GM06990 (cell line): ENCODE results near the gene PMFBP1.

ENCODE experiments used
- DNase-seq: peaks from one replicate; pipeline ENCODE4 v3.0.0-alpha.2; 2011; ENCODE audit not compliant: insufficient read length; ENCODE audit errors: extremely low read depth
- H3K27me3 ChIP-seq: replicated peaks from 2 replicates; pipeline ENCODE4 v1.6.0; 2011; ENCODE audit warnings: low read length; ENCODE audit not compliant: control insufficient read depth, insufficient read depth
- H3K36me3 ChIP-seq: 2 replicates; pipeline ENCODE4 v1.5.1; 2011; ENCODE audit warnings: low read length; ENCODE audit not compliant: control insufficient read depth, insufficient read depth
- H3K4me3 ChIP-seq: replicated peaks from 2 replicates; pipeline ENCODE4 v1.5.1; 2011; ENCODE audit warnings: low read depth, mild to moderate bottlenecking, control low read depth, low read length
- CTCF ChIP-seq: IDR thresholded peaks from 2 replicates; pipeline ENCODE4 v1.5.1; 2011; ENCODE audit warnings: low read length, control low read depth, mild to moderate bottlenecking, inconsistent platforms; ENCODE audit not compliant: insufficient read depth, poor library complexity, severe bottlenecking

Gene PMFBP1

GRCh38 chr16:72172105-72173034 lies at the start of gene PMFBP1:
PMFBP1 (minus strand) TSS chr16:72172155; CDS start chr16:72171208, 947 bp downstream.
- Histone ChIP-seq H3K4me3 (no peak within 1 kb of the TSS), H3K27me3 (no peaks in the 10 kb centered on the region), H3K36me3 (no peaks in the 10 kb centered on the region)
- DNase-seq: peak; percentile 75
- TF ChIP-seq CTCF: no peak

- no peak overlapping the region for H3K4me3 ChIP-seq
- no peak for DNase-seq
- no peak for TF ChIP-seq CTCF
- no peaks in the 10 kb centered on the region for H3K27me3 ChIP-seq
- no peaks in the 10 kb centered on the region for H3K36me3 ChIP-seq
Observed at GRCh38 chr16:72221630-72222024, 49.7 kb upstream of the PMFBP1 start.

- no peak overlapping the region for H3K4me3 ChIP-seq
- DNase-seq: no peak
Observed at GRCh38 chr16:72220875-72221629, 49.1 kb upstream of the PMFBP1 start.

GRCh38 chr16:72219282-72219681 lies 47.3 kb upstream of the PMFBP1 start:
- no peak for DNase-seq
- Histone ChIP-seq H3K36me3 (no peaks in the 10 kb centered on the region), H3K27me3 (no peaks in the 10 kb centered on the region), H3K4me3 (no peak overlapping the region)
- no peak for TF ChIP-seq CTCF

More at GRCh38 chr16:72220875-72221629, 49.1 kb upstream of the PMFBP1 start:
- H3K36me3 ChIP-seq: no peaks in the 10 kb centered on the region
- H3K27me3 ChIP-seq: no peaks in the 10 kb centered on the region
- no peak for TF ChIP-seq CTCF

GRCh38 chr16:72216767-72217166 lies 44.8 kb upstream of the PMFBP1 start:
- Histone ChIP-seq H3K4me3 (no peak overlapping the region), H3K36me3 (no peaks in the 10 kb centered on the region), H3K27me3 (no peaks in the 10 kb centered on the region)
- TF ChIP-seq CTCF: no peak
- DNase-seq: no peak
